Measurements from ENCODE around the gene NADK2.
A peak's percentile ranks its signal among the peaks of the same experiment; 100 is the strongest.

The NADK2 gene

DNA sequence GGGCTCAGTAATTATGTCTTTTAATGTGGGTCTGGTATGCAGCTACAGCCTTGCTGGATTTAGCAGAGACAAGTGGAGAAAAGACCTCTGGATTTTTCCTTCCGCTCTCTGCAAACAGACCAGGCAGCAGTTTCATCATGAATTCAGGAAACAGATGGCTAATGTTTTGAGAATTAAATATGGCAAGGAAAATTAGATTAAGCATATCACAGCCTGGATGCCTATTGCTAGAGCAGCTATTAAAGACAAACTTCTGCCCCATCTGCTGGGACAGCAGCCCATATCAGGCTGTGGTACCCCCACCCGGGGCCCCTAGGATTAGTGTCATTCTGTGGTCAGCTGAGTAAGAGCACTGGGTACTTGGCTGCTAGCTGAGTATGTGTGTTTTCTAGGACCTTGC is 83.6 kb downstream of the NADK2 start:
- no peak for ATAC-seq (replicated peaks)
- peaks cover 23% of the 10 kb centered on the region for H3K36me3 Mint-ChIP-seq (ENCODE audit: insufficient read depth)
- H3K4me1 Mint-ChIP-seq (ENCODE audit: low read depth in 2 of 2): peaks cover 31 to 45% of the 10 kb centered on the region in 2 donors
- H3K4me3 Mint-ChIP-seq: no peak overlapping the region
- DNase-seq: no peak
- H3K27ac Mint-ChIP-seq: no peak overlapping the region
- H3K9me3 Mint-ChIP-seq: no peaks in the 10 kb centered on the region
- H3K27me3 Mint-ChIP-seq: no peaks in the 10 kb centered on the region

DNA sequence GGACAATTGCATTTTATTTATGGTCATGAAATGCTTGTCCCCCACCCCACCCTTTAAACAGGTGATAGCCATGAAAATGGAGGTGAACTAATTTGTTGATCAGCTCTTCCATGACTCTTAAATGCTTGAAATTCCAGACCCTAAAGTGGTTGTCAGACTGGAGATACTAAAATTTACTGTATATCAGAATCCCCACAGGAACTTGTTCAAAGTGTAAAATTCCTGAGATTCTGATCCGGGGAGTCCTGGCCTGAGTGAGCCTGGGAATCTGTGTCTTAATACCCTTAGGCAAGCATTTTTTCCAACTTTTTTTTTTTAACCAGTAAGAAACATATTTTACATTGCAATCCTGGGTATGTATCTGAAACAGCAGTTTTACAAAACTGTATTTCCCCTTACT is 85.1 kb downstream of the NADK2 start:
- Mint-ChIP-seq H3K4me3 (no peak overlapping the region), H3K36me3 (ENCODE audit: insufficient read depth) (peaks cover 19% of the 10 kb centered on the region), H3K9me3 (no peaks in the 10 kb centered on the region), H3K4me1 (ENCODE audit: low read depth in 2 of 2) (peaks cover 35 to 50% of the 10 kb centered on the region in 2 donors), H3K27ac (no peak overlapping the region), H3K27me3 (no peaks in the 10 kb centered on the region)
- no peak for ATAC-seq (replicated peaks)
- DNase-seq: no peak

DNA sequence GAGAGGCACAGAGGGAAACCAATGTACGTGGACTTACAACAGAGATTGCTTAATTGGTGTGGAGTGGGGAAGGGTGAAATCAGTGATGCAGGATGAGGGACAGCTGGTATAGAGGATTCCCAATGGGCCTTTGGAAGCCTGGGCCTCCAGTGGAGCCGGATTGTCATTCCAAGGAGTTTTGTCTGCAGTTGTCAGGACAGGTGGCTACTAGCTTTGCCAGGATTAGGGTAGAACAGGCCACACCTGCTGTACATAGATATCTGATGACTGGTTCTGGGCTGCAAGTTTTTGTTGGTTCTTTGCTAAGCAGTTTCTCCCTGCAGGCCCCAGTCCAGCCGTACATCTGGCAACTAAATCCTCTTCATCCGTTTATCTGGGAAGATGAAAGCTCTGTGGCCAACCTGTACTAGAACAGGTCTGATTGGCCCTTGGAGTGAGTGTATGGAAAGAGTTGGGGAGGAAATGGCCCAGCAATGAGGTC is 85.6 kb downstream of the NADK2 start:
- H3K27me3 Mint-ChIP-seq: no peaks in the 10 kb centered on the region
- no peak overlapping the region for H3K27ac Mint-ChIP-seq
- no peak for ATAC-seq (replicated peaks)
- peaks cover 38 to 46% of the 10 kb centered on the region in 2 donors for H3K4me1 Mint-ChIP-seq (ENCODE audit: low read depth in 2 of 2)
- H3K36me3 Mint-ChIP-seq (ENCODE audit: insufficient read depth): peaks cover 19% of the 10 kb centered on the region
- H3K9me3 Mint-ChIP-seq: no peaks in the 10 kb centered on the region
- H3K4me3 Mint-ChIP-seq: no peak overlapping the region
- DNase-seq: no peak

DNA sequence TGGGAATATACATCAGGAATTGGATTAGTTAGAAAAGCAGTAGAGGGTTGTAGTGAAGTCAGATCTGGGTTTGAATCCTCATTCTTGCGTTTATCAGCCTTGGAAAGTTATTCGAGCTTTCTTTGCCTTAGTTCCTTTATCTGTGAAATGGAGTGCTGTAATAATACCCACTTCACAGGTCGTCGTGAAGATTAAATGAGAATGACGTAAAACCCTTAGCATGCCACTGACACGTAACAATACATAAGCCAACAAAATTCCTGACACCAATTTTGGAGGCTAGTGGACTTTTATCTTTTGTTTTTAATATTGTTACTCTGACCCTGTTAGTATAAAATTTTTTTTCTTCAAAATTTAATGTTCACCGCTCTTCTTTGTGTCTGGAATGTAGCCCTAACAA is 86.4 kb downstream of the NADK2 start:
- no peak for DNase-seq
- no peak overlapping the region for H3K4me3 Mint-ChIP-seq
- no peak for ATAC-seq (replicated peaks)
- no peak overlapping the region for H3K27ac Mint-ChIP-seq
- peaks cover 19% of the 10 kb centered on the region for H3K36me3 Mint-ChIP-seq (ENCODE audit: insufficient read depth)
- no peaks in the 10 kb centered on the region for H3K9me3 Mint-ChIP-seq
- H3K27me3 Mint-ChIP-seq: no peaks in the 10 kb centered on the region
- peaks cover 47 to 52% of the 10 kb centered on the region in 2 donors for H3K4me1 Mint-ChIP-seq (ENCODE audit: low read depth in 2 of 2)

DNA sequence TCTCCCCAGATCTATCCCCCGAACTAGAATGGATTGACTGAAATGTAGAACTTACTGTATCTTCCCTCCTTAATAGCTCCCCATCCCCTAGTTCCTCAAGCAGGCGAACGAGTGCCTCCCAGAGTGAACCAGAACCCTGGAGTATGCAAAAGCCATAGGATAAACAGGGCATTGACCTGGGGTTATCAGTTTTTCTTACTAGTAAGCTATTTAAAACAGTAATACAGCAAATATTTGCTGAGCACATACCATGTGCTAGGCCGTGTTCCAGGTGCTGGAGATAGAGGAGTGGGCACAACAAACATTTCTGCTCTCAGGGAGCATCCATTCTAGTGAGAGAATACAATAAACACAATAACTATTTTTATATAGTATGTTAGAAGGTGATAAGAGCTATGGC is 88.0 kb downstream of the NADK2 start:
- DNase-seq: no peak
- peak overlapping the region; percentile 2 to 52 for H3K4me3 Mint-ChIP-seq
- ATAC-seq (replicated peaks): no peak
- H3K27ac Mint-ChIP-seq: no peak overlapping the region
- no peaks in the 10 kb centered on the region for H3K9me3 Mint-ChIP-seq
- H3K36me3 Mint-ChIP-seq (ENCODE audit: insufficient read depth): peaks cover 15% of the 10 kb centered on the region
- no peaks in the 10 kb centered on the region for H3K27me3 Mint-ChIP-seq
- H3K4me1 Mint-ChIP-seq (ENCODE audit: low read depth in 2 of 2): peaks cover 43 to 58% of the 10 kb centered on the region in 2 donors

DNA sequence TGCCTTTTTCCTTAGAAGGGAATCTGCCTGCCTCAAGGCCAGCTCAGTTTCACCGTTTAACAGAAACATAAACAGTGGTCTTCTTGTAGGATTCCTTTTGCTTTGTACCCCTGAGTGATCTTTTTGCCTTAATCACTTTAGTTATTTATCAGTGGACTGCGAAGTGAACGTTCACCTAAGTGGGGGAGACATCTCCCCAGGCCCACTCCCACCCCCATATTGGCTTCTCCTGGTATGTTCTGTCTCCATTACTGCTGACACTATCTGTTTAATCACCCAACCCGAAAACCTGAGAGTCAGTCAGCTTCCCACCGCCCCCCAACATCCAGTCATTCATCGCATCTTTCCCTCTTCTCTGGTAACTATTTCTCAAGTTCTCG is 88.4 kb downstream of the NADK2 start:
- Mint-ChIP-seq H3K27ac (no peak overlapping the region), H3K36me3 (ENCODE audit: insufficient read depth) (peaks cover 15% of the 10 kb centered on the region), H3K4me3 (peak overlapping the region; percentile 2 to 95), H3K27me3 (no peaks in the 10 kb centered on the region), H3K4me1 (ENCODE audit: low read depth in 2 of 2) (peaks cover 40 to 55% of the 10 kb centered on the region in 2 donors), H3K9me3 (no peaks in the 10 kb centered on the region)
- no peak for ATAC-seq (replicated peaks)
- DNase-seq: no peak

DNA sequence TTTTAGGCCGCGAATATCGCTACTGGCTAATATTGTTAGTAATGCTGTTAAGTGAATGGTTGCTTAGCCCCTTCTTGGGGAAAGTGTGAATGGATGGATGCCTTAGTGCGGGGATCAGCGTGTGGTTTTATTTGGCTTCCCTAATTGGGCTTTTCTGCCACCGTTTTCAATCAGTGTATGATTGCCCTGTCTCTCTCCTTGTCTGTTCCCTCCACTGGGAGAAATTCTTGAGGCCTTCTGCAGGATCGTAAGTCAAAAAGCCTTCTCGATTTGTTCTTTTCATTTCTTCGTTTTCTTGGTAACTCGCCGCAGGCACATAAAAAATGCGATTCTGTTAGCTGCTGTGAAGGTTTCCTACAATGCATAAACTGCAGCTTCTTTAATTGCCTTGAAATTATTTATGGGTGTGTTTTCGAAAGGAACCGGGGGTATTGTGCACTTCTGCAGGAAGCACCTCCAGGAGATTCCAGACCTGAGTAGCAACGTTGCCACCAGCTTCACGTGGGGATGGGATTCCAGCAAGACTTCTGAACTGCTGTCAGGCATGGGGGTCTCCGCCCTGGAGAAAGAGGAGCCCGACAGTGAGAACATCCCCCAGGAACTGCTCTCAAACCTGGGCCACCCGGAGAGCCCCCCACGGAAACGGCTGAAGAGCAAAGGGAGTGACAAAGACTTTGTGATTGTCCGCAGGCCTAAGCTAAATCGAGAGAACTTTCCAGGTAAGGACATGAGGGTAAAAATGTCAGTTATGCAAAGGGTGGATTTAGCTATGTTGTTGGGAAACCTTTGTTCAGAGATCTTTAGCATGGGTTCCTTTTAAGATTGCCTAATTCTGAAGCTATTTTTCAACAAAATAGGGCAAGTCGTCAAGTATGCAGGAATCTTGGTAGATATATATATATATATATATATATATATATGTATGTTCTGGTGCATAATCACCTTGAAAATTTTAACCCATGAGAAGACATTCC is 89.1 kb downstream of the NADK2 start:
- Mint-ChIP-seq H3K9me3 (no peaks in the 10 kb centered on the region), H3K27ac (peak overlapping the region; percentile 91 to 95), H3K4me1 (ENCODE audit: low read depth in 2 of 2) (peaks cover 40 to 60% of the 10 kb centered on the region in 2 donors), H3K4me3 (peak overlapping the region; percentile 95 to 97), H3K27me3 (no peaks in the 10 kb centered on the region), H3K36me3 (ENCODE audit: insufficient read depth) (peaks cover 18% of the 10 kb centered on the region)
- DNase-seq (peak in 1 of 3 experiments; percentile 2), ATAC-seq (replicated peaks) (no peak)

DNA sequence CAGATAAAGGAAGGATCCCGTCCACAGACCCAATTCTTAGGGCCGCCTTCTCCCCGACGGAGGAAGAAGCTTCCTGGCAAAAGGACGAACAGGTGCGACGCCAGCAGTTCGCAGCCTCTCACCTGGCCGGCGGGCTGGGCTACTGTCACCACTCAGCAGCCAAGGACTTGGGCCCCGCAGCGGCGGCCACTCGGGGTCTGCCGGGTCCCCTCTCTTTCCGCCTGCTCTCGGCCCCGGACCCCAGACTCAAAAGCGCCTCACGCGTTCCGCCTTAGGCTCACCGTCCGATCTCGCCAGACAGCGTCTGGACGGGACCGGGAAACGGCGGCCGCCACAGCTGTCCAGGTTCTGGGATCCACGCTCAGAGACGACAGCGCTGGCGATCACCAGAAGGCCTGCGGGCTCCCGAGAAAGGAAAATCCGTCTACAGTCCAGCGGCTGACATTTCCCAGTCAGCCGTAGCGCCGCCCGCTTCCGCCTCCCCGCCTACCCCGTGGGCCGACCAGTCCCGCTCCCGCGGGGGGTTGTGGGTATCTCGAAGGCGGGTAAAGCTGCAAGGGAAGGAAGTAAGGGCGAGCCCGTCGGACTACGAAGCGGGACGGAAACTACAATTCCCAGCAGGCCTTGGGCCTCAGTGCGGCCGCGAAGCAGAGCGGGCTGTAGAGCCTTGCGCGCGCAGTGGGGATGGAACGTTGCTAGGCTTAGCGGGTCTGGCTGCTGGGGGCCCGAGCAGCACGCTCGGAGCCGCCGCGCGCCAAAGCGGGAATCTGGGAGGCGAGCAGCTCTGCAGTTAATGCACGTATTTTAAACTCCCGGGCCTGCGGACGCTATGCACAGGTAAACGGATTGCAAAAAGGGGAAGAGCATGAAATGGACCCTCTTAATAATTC is 90.0 kb downstream of the NADK2 start, which contains the start of the genes LMBRD2 and SKP2:
LMBRD2 (minus strand) TSS at position 454 of the 890 bp plus-strand sequence. CDS start 8,538 bp downstream, outside the sequence.
SKP2 (plus strand) TSS at position 678 of the 890 bp plus-strand sequence; CDS start at position 830, 152 bp downstream.
- ATAC-seq (replicated peaks) (peak; percentile 96), DNase-seq (peak; percentile 95 to 97 (median 96))
- Mint-ChIP-seq H3K36me3 (ENCODE audit: insufficient read depth) (peaks cover 11% of the 10 kb centered on the region), H3K4me3 (peak within 1 kb of the TSS; percentile 95 to 97), H3K27me3 (no peaks in the 10 kb centered on the region), H3K9me3 (no peaks in the 10 kb centered on the region), H3K27ac (peak within 1 kb of the TSS; percentile 91 to 95), H3K4me1 (ENCODE audit: low read depth in 2 of 2) (peaks cover 40 to 63% of the 10 kb centered on the region in 2 donors)

DNA sequence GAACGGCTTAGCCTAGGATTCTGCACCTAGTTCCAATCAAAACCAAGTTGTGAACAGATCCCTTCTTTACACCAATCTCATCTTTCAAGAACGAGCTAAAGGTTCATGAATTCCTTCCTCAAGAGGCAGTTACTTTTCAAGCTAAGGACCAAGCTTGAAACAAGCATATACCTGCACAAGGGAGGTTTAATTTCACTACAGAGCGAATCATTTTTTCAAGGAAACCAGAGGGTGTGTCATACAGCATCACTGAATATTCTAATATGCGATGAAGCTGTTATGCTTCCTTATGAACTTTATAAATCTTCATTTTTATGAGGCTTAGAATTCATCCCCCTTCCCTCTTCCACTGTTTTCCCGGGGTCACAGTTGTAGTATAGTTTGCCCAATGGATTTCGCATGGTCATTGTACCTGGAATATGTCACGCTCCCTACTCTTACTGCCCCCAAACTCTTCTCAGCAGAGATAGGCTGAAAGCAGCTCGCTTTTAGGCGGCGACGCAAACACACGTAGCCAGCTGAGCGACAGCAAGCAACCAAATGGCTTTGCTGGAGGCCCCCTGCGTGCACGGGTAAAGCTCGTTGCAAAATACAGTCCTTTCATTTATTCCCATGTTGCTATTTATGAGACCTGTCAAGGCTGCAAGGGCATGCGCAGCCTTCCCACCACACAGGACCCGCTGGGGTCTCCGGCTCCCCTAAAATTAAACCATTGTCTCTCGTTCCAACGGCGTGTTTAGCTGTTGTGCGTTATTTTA is 90.9 kb downstream of the NADK2 start:
- DNase-seq (peak; percentile 8 to 26 (median 24)), ATAC-seq (replicated peaks) (peak; percentile 8)
- Mint-ChIP-seq H3K36me3 (ENCODE audit: insufficient read depth) (peaks cover 8% of the 10 kb centered on the region), H3K27me3 (no peaks in the 10 kb centered on the region), H3K27ac (peak overlapping the region; percentile 91 to 95), H3K9me3 (no peaks in the 10 kb centered on the region), H3K4me1 (ENCODE audit: low read depth in 2 of 2) (peaks cover 35 to 59% of the 10 kb centered on the region in 2 donors), H3K4me3 (peak overlapping the region; percentile 95 to 97)

DNA sequence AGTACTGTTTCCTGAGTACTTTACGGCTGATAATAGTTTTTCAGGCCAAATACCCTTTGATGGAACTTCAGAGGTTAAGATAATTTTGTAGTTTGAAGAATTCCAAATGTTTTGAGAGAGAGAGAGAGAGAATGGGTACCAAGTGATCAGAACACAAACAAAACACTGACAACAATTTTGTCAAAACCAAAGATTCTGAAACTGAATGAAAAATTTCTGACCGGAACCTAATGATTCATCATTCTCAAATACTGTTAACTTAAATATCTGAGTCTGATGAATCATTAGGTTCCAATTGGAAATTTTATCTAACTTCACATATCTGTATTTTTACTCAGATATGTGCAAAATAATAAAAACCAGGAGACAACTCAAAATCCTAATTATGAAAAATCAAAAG is 94.0 kb downstream of the NADK2 start:
- Mint-ChIP-seq H3K4me3 (no peak overlapping the region), H3K36me3 (ENCODE audit: insufficient read depth) (peaks cover 6% of the 10 kb centered on the region), H3K4me1 (ENCODE audit: low read depth in 2 of 2) (peaks cover 21 to 51% of the 10 kb centered on the region in 2 donors), H3K27me3 (no peaks in the 10 kb centered on the region), H3K9me3 (no peaks in the 10 kb centered on the region), H3K27ac (peak overlapping the region in 1 of 2 donors; percentile 67)
- no peak for ATAC-seq (replicated peaks)
- DNase-seq: no peak

DNA sequence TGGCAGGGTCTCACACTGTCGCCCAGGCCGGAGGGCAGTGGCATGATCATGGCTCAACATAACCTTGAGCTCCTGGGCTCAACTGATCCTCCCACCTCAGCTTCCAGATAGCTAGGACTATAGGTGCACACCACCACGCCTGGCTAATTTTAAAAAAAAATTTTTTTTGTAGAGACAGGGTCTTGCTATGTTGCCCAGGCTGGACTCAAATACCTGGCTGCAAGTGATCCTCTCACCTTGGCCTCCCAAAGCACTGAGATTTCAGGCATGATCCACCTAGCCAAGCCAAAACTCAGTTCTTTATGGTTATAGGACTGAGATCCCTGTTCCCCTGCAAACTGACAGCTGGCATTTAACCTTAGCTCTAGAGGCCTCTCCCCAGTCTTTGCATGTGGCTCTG is 95.3 kb downstream of the NADK2 start:
- Mint-ChIP-seq H3K9me3 (no peaks in the 10 kb centered on the region), H3K27me3 (no peaks in the 10 kb centered on the region), H3K36me3 (ENCODE audit: insufficient read depth) (peaks cover 16% of the 10 kb centered on the region), H3K4me3 (no peak overlapping the region), H3K4me1 (ENCODE audit: low read depth in 2 of 2) (peaks cover 11 to 44% of the 10 kb centered on the region in 2 donors), H3K27ac (peak overlapping the region in 1 of 2 donors; percentile 67)
- DNase-seq: no peak
- ATAC-seq (replicated peaks): no peak

DNA sequence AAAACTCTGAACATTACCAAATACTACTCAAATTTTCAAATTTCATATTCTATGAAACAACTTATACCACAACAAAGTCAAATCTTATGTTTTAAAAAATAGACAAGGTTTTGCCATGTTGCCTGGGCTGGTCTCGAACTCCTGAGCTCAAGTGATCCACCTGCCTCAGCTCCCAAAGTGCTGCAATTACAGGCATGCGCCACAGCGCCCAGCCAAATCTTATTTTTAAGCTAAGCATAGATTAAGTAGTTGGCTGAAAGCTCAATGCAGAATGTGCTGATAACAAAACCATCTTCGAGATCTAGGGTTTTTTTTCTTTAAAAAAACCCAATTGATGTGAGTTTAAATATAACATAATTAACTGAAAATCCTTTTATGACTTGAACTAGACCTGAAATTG is 96.4 kb downstream of the NADK2 start:
- Mint-ChIP-seq H3K36me3 (ENCODE audit: insufficient read depth) (peaks cover 21% of the 10 kb centered on the region), H3K9me3 (no peaks in the 10 kb centered on the region), H3K4me3 (no peak overlapping the region), H3K27ac (no peak overlapping the region), H3K27me3 (no peaks in the 10 kb centered on the region), H3K4me1 (ENCODE audit: low read depth in 2 of 2) (peaks cover 1 to 36% of the 10 kb centered on the region in 2 donors)
- ATAC-seq (replicated peaks) (no peak), DNase-seq (no peak)

Measured in effector memory CD8-positive, alpha-beta T cell (primary cell).